IMR-90 (cell line): ENCODE measurements around the gene SNTG2. TPM values are rescaled to one million over a fixed set of nuclear protein-coding genes. Genes with fewer than 3 reads are reported as not detected.

Experiments
- ATAC-seq: fragments of 200-7000 bp; cut with Tn5 transposase; 2 replicates; pipeline ENCODE4 v1.9.1; 2020; ENCODE audit warnings: low read depth, mild to moderate bottlenecking, moderate library complexity
- BruUV-seq: library from RNA; stranded (reverse); fragments of 400-500 nt; replicated peaks from 2 replicates; lab custom pipeline; 2021; lab: Mats Ljungman, UMichigan
- CTCF ChIA-PET: fragments of 300-600 bp; formaldehyde crosslinking; extraction: SDS; loops from one replicate; lab custom pipeline; 2021; ENCODE audit warnings: antibody characterized with exemption; lab: Yijun Ruan, JAX
- POLR2A ChIA-PET: fragments of 300-600 bp; sonication (Branson Sonifier 250); formaldehyde crosslinking; loops from one replicate; lab custom pipeline; 2022; ENCODE audit warnings: antibody characterized with exemption; ENCODE audit not compliant: unreplicated experiment; lab: Charles Lee
- DNase-seq: peaks from one replicate; pipeline ENCODE4 v3.0.0; 2013
- H2AFZ ChIP-seq: replicated peaks from 2 replicates; pipeline ENCODE3; 2013; ENCODE audit warnings: low read length, mild to moderate bottlenecking; ENCODE audit not compliant: poor library complexity
- H2AK5ac ChIP-seq: 2 replicates; pipeline ENCODE4 v1.6.1; 2013; ENCODE audit warnings: low read depth, low read length, inconsistent platforms
- H2AK9ac ChIP-seq: replicated peaks from 2 replicates; pipeline ENCODE3; 2013; ENCODE audit warnings: mild to moderate bottlenecking, low read depth, low read length, moderate library complexity; ENCODE audit not compliant: poor library complexity
- H2BK120ac ChIP-seq: 2 replicates; pipeline ENCODE4 v1.6.1; 2013; ENCODE audit warnings: low read depth, low read length, inconsistent platforms
- H2BK15ac ChIP-seq: 3 replicates; pipeline ENCODE4 v1.6.1; 2013; ENCODE audit warnings: low read depth, low read length, inconsistent platforms
- H2BK20ac ChIP-seq: 2 replicates; pipeline ENCODE4 v1.6.1; 2013; ENCODE audit warnings: low read depth, mild to moderate bottlenecking, inconsistent platforms, low read length, moderate library complexity
- H2BK5ac ChIP-seq: 2 replicates; pipeline ENCODE4 v1.6.1; 2013; ENCODE audit warnings: mild to moderate bottlenecking, low read depth, low read length, inconsistent platforms; ENCODE audit not compliant: poor library complexity, severe bottlenecking
- H3K14ac ChIP-seq: replicated peaks from 2 replicates; pipeline ENCODE4 v1.6.1; 2013; ENCODE audit warnings: low read depth, low read length, inconsistent platforms
- H3K18ac ChIP-seq: 2 replicates; pipeline ENCODE4 v1.6.1; 2013; ENCODE audit warnings: low read depth, low read length, control low read depth
- H3K23ac ChIP-seq: 2 replicates; pipeline ENCODE4 v1.6.1; 2013; ENCODE audit warnings: low read depth, low read length, inconsistent platforms
- H3K27ac ChIP-seq: 2 replicates; pipeline ENCODE4 v1.5.1; 2013; ENCODE audit warnings: mild to moderate bottlenecking, control low read depth, low read length; ENCODE audit not compliant: insufficient read depth
- H3K27me3 ChIP-seq: 2 replicates; pipeline ENCODE4 v1.6.1; 2013; ENCODE audit warnings: low read length; ENCODE audit not compliant: control insufficient read depth, insufficient read depth
- H3K36me3 ChIP-seq: 2 replicates; pipeline ENCODE4 v1.6.1; 2013; ENCODE audit warnings: low read length, mixed read lengths; ENCODE audit not compliant: control insufficient read depth, insufficient read depth
- H3K4ac ChIP-seq: 2 replicates; pipeline ENCODE4 v1.6.1; 2013; ENCODE audit warnings: low read depth, low read length, inconsistent platforms
- H3K4me1 ChIP-seq: 2 replicates; pipeline ENCODE4 v1.6.1; 2013; ENCODE audit warnings: low read length, mixed read lengths; ENCODE audit not compliant: control insufficient read depth, insufficient read depth
- H3K4me2 ChIP-seq: 2 replicates; pipeline ENCODE4 v1.6.1; 2013; ENCODE audit warnings: low read depth, mild to moderate bottlenecking, control low read depth, low read length, moderate library complexity
- H3K4me3 ChIP-seq: 2 replicates; pipeline ENCODE4 v1.5.1; 2013; ENCODE audit warnings: low read depth, mild to moderate bottlenecking, control low read depth, low read length, moderate library complexity; ENCODE audit not compliant: insufficient read depth
- H3K56ac ChIP-seq: 2 replicates; pipeline ENCODE4 v1.6.1; 2013; ENCODE audit warnings: low read length, inconsistent platforms; ENCODE audit not compliant: insufficient read depth; ENCODE audit errors: extremely low read depth
- H3K79me1 ChIP-seq, 2 experiments: 2 replicates each; pipeline ENCODE4 v1.6.1; 2013; ENCODE audit warnings: low read length in 2 of 2, inconsistent platforms in 1 of 2, low read depth in 1 of 2
- H3K9ac ChIP-seq: 2 replicates; pipeline ENCODE4 v1.6.1; 2013; ENCODE audit warnings: low read depth, low read length, control low read depth
- H3K9me1 ChIP-seq: 2 replicates; pipeline ENCODE4 v1.6.1; 2013; ENCODE audit warnings: low read length, inconsistent platforms; ENCODE audit not compliant: insufficient read depth
- H3K9me3 ChIP-seq: 2 replicates; pipeline ENCODE4 v1.6.1; 2013; ENCODE audit warnings: low read length; ENCODE audit not compliant: control insufficient read depth, insufficient read depth
- H4K20me1 ChIP-seq: 2 replicates; pipeline ENCODE4 v1.6.1; 2013; ENCODE audit warnings: low read length, inconsistent platforms; ENCODE audit not compliant: insufficient read depth
- H4K5ac ChIP-seq: 2 replicates; pipeline ENCODE4 v1.6.1; 2013; ENCODE audit warnings: mild to moderate bottlenecking, low read depth, low read length, control low read depth
- H4K8ac ChIP-seq, 2 experiments: 2 replicates each; pipeline ENCODE4 v1.6.1; 2013; ENCODE audit warnings: low read depth in 2 of 2, low read length in 2 of 2, control low read depth in 1 of 2, inconsistent platforms in 1 of 2
- H4K91ac ChIP-seq: 2 replicates; pipeline ENCODE4 v1.6.1; 2013; ENCODE audit warnings: low read depth, low read length, inconsistent platforms; ENCODE audit not compliant: insufficient read depth
- CTCF ChIP-seq: conservative IDR thresholded peaks from 2 replicates; pipeline ENCODE4 v1.5.1; 2012; ENCODE audit warnings: mild to moderate bottlenecking, low read depth, low read length, improper control_type of control experiment
- MAZ ChIP-seq: IDR thresholded peaks from 2 replicates; pipeline ENCODE4 v1.6.1; 2012; ENCODE audit warnings: low read depth, mild to moderate bottlenecking, low read length, improper control_type of control experiment, moderate library complexity, borderline replicate concordance
- MXI1 ChIP-seq: IDR thresholded peaks from 2 replicates; pipeline ENCODE4 v1.6.1; 2012; ENCODE audit warnings: low read depth, mild to moderate bottlenecking, low read length, moderate library complexity, borderline replicate concordance
- POLR2A ChIP-seq: IDR thresholded peaks from 2 replicates; pipeline ENCODE4 v1.6.1; 2012; ENCODE audit warnings: mild to moderate bottlenecking, low read depth, low read length
- RAD21 ChIP-seq: IDR thresholded peaks from 2 replicates; pipeline ENCODE4 v1.6.1; 2012; ENCODE audit warnings: low read length, improper control_type of control experiment
- RCOR1 ChIP-seq: IDR thresholded peaks from 2 replicates; pipeline ENCODE4 v1.6.1; 2012; ENCODE audit warnings: mild to moderate bottlenecking, low read length, improper control_type of control experiment; ENCODE audit not compliant: insufficient replicate concordance
- USF2 ChIP-seq: fragments of 150-350 bp; IDR thresholded peaks from 2 replicates; pipeline ENCODE4 v1.6.1; 2017; ENCODE audit warnings: mild to moderate bottlenecking, antibody characterized with exemption, low read length, low read depth
- WGBS, 2 experiments: methylation state at CpG; one replicate each; pipeline versions ENCODE4 v1.1.5 to v1.1.7; 2013; ENCODE audit warnings: missing lambda C conversion rate in 2 of 2; ENCODE audit not compliant: insufficient read length in 1 of 2; ENCODE audit errors: extremely low coverage in 2 of 2; 5-methylcytosine and 5-hydroxymethylcytosine counted together
- dilution Hi-C: fragments of 300-500 bp; cut with HindIII; formaldehyde crosslinking; loops from one replicate; pipeline ENCODE4 v1.14.3; 2018; ENCODE audit warnings: low sequenced_read_pairs; ENCODE audit not compliant: unreplicated experiment
- in situ Hi-C: fragments of 300-500 bp; cut with MboI; formaldehyde crosslinking; loops from 3 replicates; pipeline ENCODE4 v1.14.3; 2019; ENCODE audit warnings: low sequenced_read_pairs, inconsistent platforms, mixed read lengths
- intact Hi-C: fragments of 100-400 bp; cut with micrococcal nuclease; formaldehyde crosslinking; loops from 2 replicates; pipeline ENCODE4 v1.10.0; 2022
- polyA plus RNA-seq, 3 experiments: library from polyadenylated mRNA; depleted of rRNA; stranded (reverse); fragments of >200 nt; gene quantifications; 2 replicates each; pipeline ENCODE4 v1.2.3, GENCODE V29; 2012; ENCODE audit warnings: low replicate concordance in 1 of 3
- total RNA-seq: library from RNA; depleted of rRNA; stranded (reverse); fragments of >200 nt; gene quantifications from 2 replicates; pipeline ENCODE4 v1.2.3, GENCODE V29; 2012

Gene SNTG2
- total and polyA plus RNA-seq, 2 of the 4 experiments (the other 2 are of a cell fraction), result under 0.01 to 0.17 TPM

GRCh38 chr2:1246991-1247390 is 296.3 kb downstream of the SNTG2 start:
- H3K4me2 ChIP-seq, result no peak overlapping the region
- H3K56ac ChIP-seq, result no peak overlapping the region
- no peak overlapping the region for H2BK20ac ChIP-seq
- no peak overlapping the region for H4K91ac ChIP-seq
- H3K36me3 ChIP-seq, result no peaks in the 10 kb centered on the region
- no peak overlapping the region for H3K4ac ChIP-seq
- H3K27ac ChIP-seq, result no peak overlapping the region
- H2AFZ ChIP-seq, result no peak overlapping the region
- no peaks in the 10 kb centered on the region for H3K9me1 ChIP-seq
- no peak overlapping the region for H3K18ac ChIP-seq
- ATAC-seq (no peak), DNase-seq (no peak)
- H4K5ac ChIP-seq, result no peak overlapping the region
- CTCF ChIA-PET, result no interaction called here
- H4K20me1 ChIP-seq, result no peaks in the 10 kb centered on the region
- in situ Hi-C loops (no loop called here), dilution Hi-C loops (no loop called here), intact Hi-C loops (no loop called here)
- H3K23ac ChIP-seq, result no peak overlapping the region
- POLR2A ChIA-PET, result no interaction called here
- no peaks in the 10 kb centered on the region for H3K27me3 ChIP-seq
- no peak overlapping the region for H3K9ac ChIP-seq
- no peak overlapping the region for H2BK120ac ChIP-seq
- no peak overlapping the region for H4K8ac ChIP-seq
- peaks cover 7% of the 10 kb centered on the region; the same call in 1 of the 2 replicates for H3K9me3 ChIP-seq
- no TSS peak for BruUV-seq
- no peak overlapping the region for H2AK5ac ChIP-seq
- no peak overlapping the region for H2BK15ac ChIP-seq
- H2BK5ac ChIP-seq, result no peak overlapping the region
- TF ChIP-seq POLR2A (no peak), MAZ (no peak), MXI1 (no peak), CTCF (no peak), USF2 (no peak), RAD21 (no peak), RCOR1 (no peak)
- H3K14ac ChIP-seq, result no peak overlapping the region
- H3K79me1 ChIP-seq, result no peaks in the 10 kb centered on the region
- H2AK9ac ChIP-seq, result peak overlapping the region; percentile 28
- no peaks in the 10 kb centered on the region for H3K4me1 ChIP-seq
- no CpG with 5 or more reads among the region's 3 CpGs for WGBS, 2 experiments
- no peak overlapping the region for H3K4me3 ChIP-seq
